ENCODE data around the gene CES5A.
"Not testable (repeated sequence)": the region's sequence is repeated elsewhere in the genome, so short reads cannot be mapped to it uniquely, and the experiment has no call there.

The CES5A gene

GRCh38 chr16:55821210-55821609 is 54.0 kb downstream of the CES5A start:
- DNase-seq (ENCODE audit: low read depth), result no peak
- no peak overlapping the region for H3K4me3 ChIP-seq (ENCODE audit: low read depth, low read length)
- no peak for TF ChIP-seq CTCF (IDR thresholded peaks at IDR 0.05; ENCODE audit: control insufficient read depth, extremely low read depth, insufficient read depth)

- no peak for TF ChIP-seq CTCF (IDR thresholded peaks at IDR 0.05; ENCODE audit: control insufficient read depth, extremely low read depth, insufficient read depth)
- no peak for DNase-seq (ENCODE audit: low read depth)
- H3K4me3 ChIP-seq (ENCODE audit: low read depth, low read length), result no peak overlapping the region
Measured at GRCh38 chr16:55820615-55821014, 54.6 kb downstream of the CES5A start.

- no peak for DNase-seq (ENCODE audit: low read depth)
- no peak overlapping the region for H3K4me3 ChIP-seq (ENCODE audit: low read depth, low read length)
- TF ChIP-seq CTCF (IDR thresholded peaks at IDR 0.05; ENCODE audit: control insufficient read depth, extremely low read depth, insufficient read depth), result no peak
Measured at GRCh38 chr16:55817236-55817912, 57.8 kb downstream of the CES5A start.

GRCh38 chr16:55816222-55816621 is 59.0 kb downstream of the CES5A start:
- not testable (repeated sequence) for DNase-seq (ENCODE audit: low read depth); H3K4me3 ChIP-seq (ENCODE audit: low read depth, low read length)

GRCh38 chr16:55815320-55815719 is 59.9 kb downstream of the CES5A start:
- DNase-seq (ENCODE audit: low read depth), result no peak
- no peak overlapping the region for H3K4me3 ChIP-seq (ENCODE audit: low read depth, low read length)
- TF ChIP-seq CTCF (IDR thresholded peaks at IDR 0.05; ENCODE audit: control insufficient read depth, extremely low read depth, insufficient read depth), result no peak

- not testable (repeated sequence) for H3K4me3 ChIP-seq (ENCODE audit: low read depth, low read length); DNase-seq (ENCODE audit: low read depth)
Measured at GRCh38 chr16:55814174-55814573, 61.0 kb downstream of the CES5A start.

GRCh38 chr16:55813730-55814129 is 61.4 kb downstream of the CES5A start:
- DNase-seq (ENCODE audit: low read depth); H3K4me3 ChIP-seq (ENCODE audit: low read depth, low read length): not testable (repeated sequence)

GRCh38 chr16:55812951-55813350 is 62.2 kb downstream of the CES5A start:
- no peak overlapping the region for H3K4me3 ChIP-seq (ENCODE audit: low read depth, low read length)
- no peak for TF ChIP-seq CTCF (IDR thresholded peaks at IDR 0.05; ENCODE audit: control insufficient read depth, extremely low read depth, insufficient read depth)
- no peak for DNase-seq (ENCODE audit: low read depth)

Measured in LNCaP clone FGC (cell line).